Neural progenitor cell (in vitro differentiated cells): ENCODE results near the gene ZNF423. TPM values are rescaled to one million over a fixed set of nuclear protein-coding genes. Genes with fewer than 3 reads are reported as not detected.
A peak's percentile ranks its signal among the peaks of the same experiment; 100 is the strongest.

Source experiments
- DNase-seq: peaks from one replicate; pipeline ENCODE4 v3.0.0-alpha.2; 2016; ENCODE audit warnings: low spot score
- H2AFZ ChIP-seq: fragments of 200-600 bp; sonication (generic); replicated peaks from 2 replicates; pipeline ENCODE4 v1.6.1; 2016; ENCODE audit warnings: antibody characterized with exemption
- H3F3A ChIP-seq: fragments of 200-600 bp; sonication (generic); 2 replicates; pipeline ENCODE4 v1.6.1; 2016; ENCODE audit warnings: antibody characterized with exemption, low read depth
- H3K27ac ChIP-seq: fragments of 200-600 bp; sonication (generic); 2 replicates; pipeline ENCODE4 v1.5.1; 2016; ENCODE audit warnings: mild to moderate bottlenecking
- H3K27me3 ChIP-seq: fragments of 200-600 bp; sonication (generic); 2 replicates; pipeline ENCODE4 v1.6.1; 2016; ENCODE audit warnings: mild to moderate bottlenecking, moderate library complexity
- H3K36me3 ChIP-seq: fragments of 200-600 bp; sonication (generic); 2 replicates; pipeline ENCODE4 v1.5.1; 2016
- H3K4me1 ChIP-seq: fragments of 200-600 bp; sonication (generic); 2 replicates; pipeline ENCODE4 v1.6.1; 2016; ENCODE audit warnings: mixed run types
- H3K4me2 ChIP-seq: fragments of 200-600 bp; sonication (generic); 2 replicates; pipeline ENCODE4 v1.6.1; 2016
- H3K4me3 ChIP-seq: fragments of 200-600 bp; sonication (generic); 2 replicates; pipeline ENCODE4 v1.5.1; 2016
- H3K79me2 ChIP-seq: fragments of 200-600 bp; sonication (generic); 2 replicates; pipeline ENCODE4 v1.6.1; 2016; ENCODE audit warnings: low read depth
- H3K9ac ChIP-seq: fragments of 200-600 bp; sonication (generic); 2 replicates; pipeline ENCODE4 v1.6.1; 2016
- H3K9me3 ChIP-seq: fragments of 200-600 bp; sonication (generic); 2 replicates; pipeline ENCODE4 v1.5.1; 2016; ENCODE audit warnings: low read depth
- H4K20me1 ChIP-seq: fragments of 200-600 bp; sonication (generic); 2 replicates; pipeline ENCODE4 v1.6.1; 2016; ENCODE audit warnings: low read depth
- H3K27ac Mint-ChIP-seq: 3 replicates; pipeline ENCODE4 v1.8.0; 2021; ENCODE audit warnings: mixed read lengths
- H3K27me3 Mint-ChIP-seq: 2 replicates; pipeline ENCODE4 v1.8.0; 2022; ENCODE audit warnings: low read depth, mild to moderate bottlenecking, inconsistent platforms, moderate library complexity, mixed read lengths; ENCODE audit not compliant: insufficient read depth
- H3K36me3 Mint-ChIP-seq: 3 replicates; pipeline ENCODE4 v1.8.0; 2021; ENCODE audit warnings: mixed read lengths
- H3K4me1 Mint-ChIP-seq: 3 replicates; pipeline ENCODE4 v1.8.0; 2021; ENCODE audit warnings: mixed read lengths
- H3K4me3 Mint-ChIP-seq: 3 replicates; pipeline ENCODE4 v1.8.0; 2021; ENCODE audit warnings: mild to moderate bottlenecking, moderate library complexity, mixed read lengths
- H3K9me3 Mint-ChIP-seq: 3 replicates; pipeline ENCODE4 v1.8.0; 2020; ENCODE audit warnings: mixed read lengths
- CTCF ChIP-seq: fragments of 200-600 bp; sonication (generic); IDR thresholded peaks from 2 replicates; pipeline ENCODE4 v1.5.1; 2017; ENCODE audit warnings: antibody characterized with exemption, mild to moderate bottlenecking
- EZH2 ChIP-seq: fragments of 200-600 bp; sonication (generic); IDR thresholded peaks from 2 replicates; pipeline ENCODE4 v1.6.1; 2017; ENCODE audit warnings: antibody characterized with exemption, mild to moderate bottlenecking, moderate library complexity
- EZH2phosphoT487 ChIP-seq: fragments of 200-600 bp; sonication (generic); IDR thresholded peaks from 2 replicates; pipeline ENCODE4 v1.6.1; 2017; ENCODE audit warnings: antibody characterized with exemption
- total RNA-seq: library from RNA; depleted of rRNA; stranded (reverse); fragments of >200 nt; gene quantifications from 2 replicates; pipeline ENCODE4 v1.2.3, GENCODE V29; 2015; ENCODE audit warnings: low replicate concordance

Gene ZNF423
- total RNA-seq, 1 donor from 2014 or later: 21.9 TPM

- Histone ChIP-seq H3K4me2 (no peak overlapping the region), H3K9me3 (no peaks in the 10 kb centered on the region), H3K79me2 (peaks cover 35% of the 10 kb centered on the region), H4K20me1 (peaks cover under 1% of the 10 kb centered on the region), H2AFZ (no peak overlapping the region), H3K4me1 (no peaks in the 10 kb centered on the region), H3K36me3 (peaks cover 11% of the 10 kb centered on the region), H3K4me3 (no peak overlapping the region), H3K27ac (no peak overlapping the region), H3K9ac (no peak overlapping the region), H3F3A (no peaks in the 10 kb centered on the region), H3K27me3 (no peaks in the 10 kb centered on the region)
- H3K27ac Mint-ChIP-seq: peak overlapping the region; percentile 43
- TF ChIP-seq EZH2: no peak
- TF ChIP-seq CTCF: no peak
- TF ChIP-seq EZH2phosphoT487: no peak
- H3K4me1 Mint-ChIP-seq: peaks cover 19% of the 10 kb centered on the region
- H3K27me3 Mint-ChIP-seq: no peaks in the 10 kb centered on the region
- peaks cover 68% of the 10 kb centered on the region for H3K36me3 Mint-ChIP-seq
- H3K9me3 Mint-ChIP-seq: peaks cover 16% of the 10 kb centered on the region
- no peak for DNase-seq
- H3K4me3 Mint-ChIP-seq: no peak overlapping the region
Observed at GRCh38 chr16:49725651-49726050, 130.3 kb downstream of the ZNF423 start.

DNA sequence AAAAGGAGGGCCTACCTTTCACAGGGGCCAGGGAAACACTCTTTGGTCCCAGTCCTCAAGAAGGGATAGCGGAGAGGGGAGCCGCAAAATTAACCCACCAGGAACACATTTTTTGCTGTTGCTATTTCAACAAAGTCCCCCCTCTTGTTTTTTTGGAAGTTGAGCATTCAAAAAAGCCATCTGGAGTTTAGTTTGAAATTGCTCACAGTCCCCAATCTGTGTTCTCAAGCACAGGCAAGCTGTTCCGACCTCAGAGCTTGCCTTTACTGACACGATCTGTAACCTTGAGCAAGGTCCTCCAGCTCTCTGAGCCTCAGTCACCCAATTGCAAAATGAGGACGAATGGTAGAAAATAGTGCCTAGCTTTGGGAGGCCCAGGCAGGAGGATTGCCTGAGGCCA, 131.1 kb downstream of the ZNF423 start:
- Histone ChIP-seq H3K4me3 (no peak overlapping the region), H3K9ac (no peak overlapping the region), H3F3A (no peaks in the 10 kb centered on the region), H3K36me3 (peaks cover 2% of the 10 kb centered on the region), H2AFZ (no peak overlapping the region), H3K4me2 (no peak overlapping the region), H3K27me3 (no peaks in the 10 kb centered on the region), H3K9me3 (no peaks in the 10 kb centered on the region), H3K27ac (no peak overlapping the region), H3K4me1 (no peaks in the 10 kb centered on the region), H3K79me2 (peaks cover 39% of the 10 kb centered on the region), H4K20me1 (peaks cover 4% of the 10 kb centered on the region)
- Mint-ChIP-seq H3K9me3 (peaks cover 10% of the 10 kb centered on the region), H3K36me3 (peaks cover 63% of the 10 kb centered on the region), H3K27me3 (no peaks in the 10 kb centered on the region), H3K4me3 (no peak overlapping the region), H3K27ac (no peak overlapping the region), H3K4me1 (peaks cover 24% of the 10 kb centered on the region)
- TF ChIP-seq EZH2phosphoT487 (no peak), EZH2 (no peak), CTCF (no peak)
- DNase-seq: no peak

DNA sequence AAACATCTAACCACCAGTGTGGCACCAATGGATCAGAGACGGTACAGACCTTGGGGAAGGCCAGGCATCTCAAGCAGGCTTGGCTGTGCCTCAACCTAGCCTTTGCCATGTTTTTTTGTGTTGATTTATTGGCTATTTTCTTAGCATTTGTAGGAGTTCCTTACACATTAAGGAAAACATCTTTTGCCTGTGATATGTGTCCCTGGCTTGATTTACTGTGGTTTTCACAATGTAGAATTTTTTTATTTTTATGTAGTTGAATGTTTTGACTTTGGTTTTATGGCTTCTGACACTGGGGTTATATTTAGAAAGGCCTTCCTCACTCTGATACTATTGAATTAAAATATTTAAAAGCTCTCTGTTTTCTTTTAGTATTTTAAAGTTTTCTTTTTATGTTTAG, 132.6 kb downstream of the ZNF423 start:
- Histone ChIP-seq H2AFZ (no peak overlapping the region), H3K4me1 (peaks cover 7% of the 10 kb centered on the region), H3K27ac (no peak overlapping the region), H3K27me3 (no peaks in the 10 kb centered on the region), H3K9ac (no peak overlapping the region), H4K20me1 (peaks cover 4% of the 10 kb centered on the region), H3K79me2 (peaks cover 48% of the 10 kb centered on the region), H3K4me2 (no peak overlapping the region), H3K36me3 (no peaks in the 10 kb centered on the region), H3K9me3 (no peaks in the 10 kb centered on the region), H3F3A (no peaks in the 10 kb centered on the region), H3K4me3 (no peak overlapping the region)
- Mint-ChIP-seq H3K36me3 (peaks cover 69% of the 10 kb centered on the region), H3K4me3 (no peak overlapping the region), H3K4me1 (peaks cover 35% of the 10 kb centered on the region), H3K27ac (peak overlapping the region; percentile 53), H3K27me3 (no peaks in the 10 kb centered on the region), H3K9me3 (peaks cover 8% of the 10 kb centered on the region)
- TF ChIP-seq CTCF (no peak), EZH2phosphoT487 (no peak), EZH2 (no peak)
- no peak for DNase-seq
